CD4-positive, alpha-beta T cell (primary cell): Measurements from ENCODE around the gene GPR68. TPM values are rescaled to one million over a fixed set of nuclear protein-coding genes. Genes with fewer than 3 reads are reported as not detected.

Experiments
- ATAC-seq: fragments of 200-7000 bp; cut with Tn5 transposase; one replicate; pipeline ENCODE4 v1.10.0; 2022; ENCODE audit warnings: mild to moderate bottlenecking; ENCODE audit not compliant: poor library complexity
- CTCF ChIA-PET: fragments of 350-600 bp; sonication (Branson Sonifier 250); formaldehyde crosslinking; loops from one replicate; lab custom pipeline; 2021; ENCODE audit warnings: antibody characterized with exemption, inconsistent platforms; lab: Charles Lee
- POLR2A ChIA-PET: fragments of 350-600 bp; sonication (Branson Sonifier 250); formaldehyde crosslinking; loops from one replicate; lab custom pipeline; 2021; ENCODE audit warnings: antibody characterized with exemption, inconsistent platforms; lab: Charles Lee
- DNase-seq, 14 experiments: peaks; one replicate each; pipeline ENCODE4 v3.0.0-alpha.2; 2013 to 2020; ENCODE audit warnings: mixed read lengths in 2 of 14
- H3K27ac ChIP-seq, 2 donors: one replicate each; pipeline versions ENCODE4 v1.5.1 to v1.7.0; 2013; ENCODE audit warnings: low read length in 2 of 2, low read depth in 1 of 2, mild to moderate bottlenecking in 1 of 2
- H3K27me3 ChIP-seq, 2 experiments: 1 replicate in 1 of 2; 2 replicates in 1 of 2; pipeline versions ENCODE4 v1.6.1 to v1.7.0; 2013; ENCODE audit warnings: low read length in 2 of 2, control low read depth in 1 of 2, mild to moderate bottlenecking in 1 of 2, moderate library complexity in 1 of 2; ENCODE audit not compliant: insufficient read depth in 2 of 2, control insufficient read depth in 1 of 2
- H3K36me3 ChIP-seq: one replicate; pipeline ENCODE4 v1.6.1; 2013; ENCODE audit warnings: low read length, control low read depth; ENCODE audit not compliant: insufficient read depth
- H3K4me1 ChIP-seq: one replicate; pipeline ENCODE4 v1.6.1; 2013; ENCODE audit warnings: low read length, control low read depth; ENCODE audit not compliant: insufficient read depth
- H3K4me3 ChIP-seq: one replicate; pipeline ENCODE4 v1.5.1; 2013; ENCODE audit warnings: mild to moderate bottlenecking, low read length, moderate library complexity
- H3K9me3 ChIP-seq, 2 experiments: 1 replicate in 1 of 2; 2 replicates in 1 of 2; pipeline versions ENCODE4 v1.6.1 to v1.7.0; 2013; ENCODE audit warnings: low read length in 2 of 2, mild to moderate bottlenecking in 2 of 2, control low read depth in 1 of 2, moderate library complexity in 1 of 2; ENCODE audit not compliant: control insufficient read depth in 1 of 2, insufficient read depth in 1 of 2
- H3K27ac Mint-ChIP-seq: one replicate; pipeline ENCODE4 v1.8.0; 2020; ENCODE audit warnings: mixed read lengths
- H3K27me3 Mint-ChIP-seq: one replicate; pipeline ENCODE4 v1.8.0; 2021; ENCODE audit warnings: mixed read lengths
- H3K36me3 Mint-ChIP-seq: one replicate; pipeline ENCODE4 v1.8.0; 2021; ENCODE audit warnings: low read depth, mixed read lengths
- H3K4me1 Mint-ChIP-seq: one replicate; pipeline ENCODE4 v1.8.0; 2021; ENCODE audit warnings: low read depth, mixed read lengths
- H3K4me3 Mint-ChIP-seq: one replicate; pipeline ENCODE4 v1.8.0; 2020; ENCODE audit warnings: mild to moderate bottlenecking, mixed read lengths
- H3K9me3 Mint-ChIP-seq: one replicate; pipeline ENCODE4 v1.8.0; 2020; ENCODE audit warnings: mixed read lengths
- CTCF ChIP-seq: fragments of 200-600 bp; IDR thresholded peaks from one replicate; pipeline ENCODE4 v1.8.0; 2022; ENCODE audit warnings: antibody characterized with exemption, mild to moderate bottlenecking
- intact Hi-C, 2 experiments: fragments of 100-400 bp; cut with DNase I in 1 of 2; cut with micrococcal nuclease in 1 of 2; formaldehyde crosslinking; loops; one replicate each; pipeline versions ENCODE4 v1.15.1 to v1.9.0; 2023 to 2025; cut with DNase I, micrococcal nuclease
- polyA plus RNA-seq, 2 donors: library from polyadenylated mRNA; unstranded; fragments of 120-200 nt; gene quantifications; one replicate each; pipeline ENCODE4 v1.2.1, GENCODE V29; 2013
- total RNA-seq, 174 experiments: library from RNA in 2 of 174; stranded (reverse) in 2 of 174; gene quantifications; one replicate each; pipeline ENCODE4 v1.2.3 and lab custom pipeline; 2021 to 2026

Gene GPR68
- total RNA-seq: 1 to 10 TPM; 2.8 to 2.9 TPM
- polyA plus RNA-seq (2013, experiment 1 of 2): 8.9 TPM
- polyA plus RNA-seq (2013, experiment 2 of 2): 10.6 TPM
- total RNA-seq (lab: John Stamatoyannopoulos, UW): 3.4 to 38.6 (median 14.8) reads per million in 172 experiments

- H3K27ac Mint-ChIP-seq: peak within 1 kb of the TSS; percentile 85
- Histone ChIP-seq H3K4me1 (peaks cover 91% of the 10 kb centered on the region), H3K36me3 (peaks cover 5% of the 10 kb centered on the region), H3K27me3 (no peaks in the 10 kb centered on the region), H3K27ac (peak within 1 kb of the TSS; percentile 97), H3K4me3 (peak within 1 kb of the TSS; percentile 65), H3K9me3 (peaks cover 0 to 9% of the 10 kb centered on the region in 2 experiments)
- peaks cover 4% of the 10 kb centered on the region for H3K9me3 Mint-ChIP-seq
- TF ChIP-seq CTCF: no peak
- CTCF ChIA-PET: interaction anchor here (0.8 to 4.7 kb wide), 5 partner anchors 8 to 71 kb away, joined by 3 to 19 read pairs (median 9); no protein-coding TSS in a partner anchor
- peak within 1 kb of the TSS; percentile 90 for H3K4me3 Mint-ChIP-seq
- peaks cover 95% of the 10 kb centered on the region for H3K4me1 Mint-ChIP-seq
- DNase-seq (peak in 6 of 14 experiments; percentile 26 to 70 (median 58)), ATAC-seq (no peak)
- peaks cover 30% of the 10 kb centered on the region for H3K36me3 Mint-ChIP-seq
- H3K27me3 Mint-ChIP-seq: no peaks in the 10 kb centered on the region
- POLR2A ChIA-PET: interaction anchor here (0.6 to 10.0 kb wide), 28 partner anchors 10 to 860 kb away, joined by 3 to 187 read pairs (median 5); partner anchors contain the start of genes PPP4R3A, RPS6KA5 and TRIP11
- intact Hi-C loops: loop anchor here (2.0 to 10.0 kb wide), 5 partner anchors 52 to 860 kb away; partner anchors contain the start of genes CCDC88C (in 1 of the 2) and RPS6KA5 (in 1 of the 2)
Measured at GRCh38 chr14:91244501-91244901, at the start of gene GPR68. TSS of gene GPR68 (minus strand) at chr14:91244704. CDS start at chr14:91235050, 9,654 bp downstream.

GRCh38 chr14:91294153-91294552 lies 49.6 kb upstream of the GPR68 start:
- H3K9me3 Mint-ChIP-seq: no peaks in the 10 kb centered on the region
- peak overlapping the region in 1 of 2 donors; percentile 61 for H3K27ac ChIP-seq

GRCh38 chr14:91293281-91293680 lies 48.8 kb upstream of the GPR68 start:
- H3K36me3 ChIP-seq: peaks cover 99% of the 10 kb centered on the region
- H3K4me1 ChIP-seq: peaks cover 2% of the 10 kb centered on the region
- H3K27ac ChIP-seq: peak overlapping the region; percentile 56 to 61
- Mint-ChIP-seq H3K4me3 (no peak overlapping the region), H3K36me3 (peaks cover 97% of the 10 kb centered on the region), H3K27me3 (no peaks in the 10 kb centered on the region), H3K4me1 (no peaks in the 10 kb centered on the region), H3K27ac (no peak overlapping the region), H3K9me3 (no peaks in the 10 kb centered on the region)
- no peak overlapping the region for H3K4me3 ChIP-seq
- ATAC-seq: no peak
- ChIA-PET POLR2A (no interaction called here), CTCF (interaction anchor here (1.0 to 1.3 kb wide), 2 partner anchors 116 to 120 kb away, joined by 3 to 4 read pairs; no protein-coding TSS in a partner anchor)
- no peaks in the 10 kb centered on the region for H3K9me3 ChIP-seq
- H3K27me3 ChIP-seq: no peaks in the 10 kb centered on the region
- TF ChIP-seq CTCF: no peak
- DNase-seq: peak in 1 of 14 experiments; percentile 46
- intact Hi-C loops: loop anchor here in 1 of 2 experiments (5.0 kb wide), 1 partner anchor 424 kb away; no protein-coding TSS in a partner anchor

More at GRCh38 chr14:91294153-91294552, 49.6 kb upstream of the GPR68 start:
- no peak for DNase-seq
- Mint-ChIP-seq H3K4me3 (no peak overlapping the region), H3K4me1 (no peaks in the 10 kb centered on the region), H3K36me3 (peaks cover 99% of the 10 kb centered on the region), H3K27ac (peak overlapping the region; percentile 31), H3K27me3 (no peaks in the 10 kb centered on the region)
- Histone ChIP-seq H3K27me3 (no peaks in the 10 kb centered on the region), H3K9me3 (no peaks in the 10 kb centered on the region), H3K4me1 (peaks cover 2% of the 10 kb centered on the region), H3K4me3 (no peak overlapping the region), H3K36me3 (peaks cover 99% of the 10 kb centered on the region)
- no peak for ATAC-seq
- TF ChIP-seq CTCF: no peak
- ChIA-PET POLR2A (no interaction called here), CTCF (interaction anchor here (1.0 kb wide), 1 partner anchor 121 kb away, joined by 4 read pairs; no protein-coding TSS in a partner anchor)
- intact Hi-C loops: loop anchor here in 1 of 2 experiments (5.0 kb wide), 1 partner anchor 423 kb away; no protein-coding TSS in a partner anchor
